Pancreas (tissue), 10 donors: ENCODE results near the gene TMUB1. TPM values are rescaled to one million over a fixed set of nuclear protein-coding genes. Genes with fewer than 3 reads are reported as not detected.
A peak's percentile ranks its signal among the peaks of the same experiment; 100 is the strongest.

Experiments used
- ATAC-seq, 4 donors: fragments of 200-7000 bp; cut with Tn5 transposase; one replicate each; pipeline versions ENCODE4 v1.8.0 to v1.9.1; 2020; ENCODE audit warnings: mild to moderate bottlenecking in 4 of 4, moderate library complexity in 4 of 4
- DNase-seq, 6 donors: peaks; one replicate each; pipeline ENCODE4 v3.0.0-alpha.2; 2020
- FAIRE-seq: peaks from 2 replicates; lab custom pipeline; 2012; peaks lifted over from hg19 to GRCh38; lab: Jason Lieb, UNC
- H3K27ac ChIP-seq, 4 donors: fragments of 200-600 bp; sonication (generic); 1 replicate in 3 of 4; 2 replicates in 1 of 4; pipeline versions ENCODE4 v1.5.0 to v1.8.0; 2020
- H3K27me3 ChIP-seq, 4 donors: fragments of 200-600 bp; one replicate each; pipeline ENCODE4 v1.8.0; 2021
- H3K36me3 ChIP-seq, 3 donors: fragments of 200-600 bp; sonication (generic) in 1 of 3; one replicate each; pipeline versions ENCODE4 v1.5.0 to v1.8.0; 2020 to 2021
- H3K4me1 ChIP-seq, 3 donors: fragments of 200-600 bp; one replicate each; pipeline ENCODE4 v1.8.0; 2021
- H3K4me3 ChIP-seq, 4 donors: fragments of 200-600 bp; sonication (generic) in 2 of 4; one replicate each; pipeline versions ENCODE4 v1.5.0 to v1.8.0; 2020 to 2021
- H3K9me3 ChIP-seq, 4 donors: fragments of 200-600 bp; one replicate each; pipeline ENCODE4 v1.8.0; 2021
- WGBS, 2 donors: extraction: QIAGEN DNeasy Blood & Tissue Kit; methylation state at CpG; one replicate each; pipeline ENCODE4 v1.1.7; 2013; 5-methylcytosine and 5-hydroxymethylcytosine counted together
- intact Hi-C, 3 donors: fragments of 100-400 bp; cut with DNase I; formaldehyde crosslinking; loops; one replicate each; pipeline versions ENCODE4 v1.11.1 to v1.14.2; 2022
- polyA plus RNA-seq, 2 donors: library from polyadenylated mRNA; stranded (reverse); fragments of 200-250 nt; gene quantifications; one replicate each; pipeline ENCODE4 v1.2.3, GENCODE V29; 2013
- total RNA-seq, 6 donors: library from RNA; stranded (reverse); fragmentation: NEBNext Ultra II Directional in 4 of 6; extraction: Animal tissue kit (Norgen Biotek cat#: 25700) in 4 of 6; gene quantifications; one replicate each; pipeline versions ENCODE4 v1.2.1 to v1.2.4, GENCODE V29; 2021 to 2023
- TF ChIP-seq, protein P1 (sequence below), 4 donors: fragments of 200-600 bp; sonication (generic) in 3 of 4; IDR thresholded peaks; one replicate each; pipeline versions ENCODE4 v1.5.0 to v1.8.0; 2021; ENCODE audit warnings: antibody characterized with exemption in 4 of 4
- donor health status: healthy with polysubstance abuse.
- donor health status: DM: no; HTN: no; CAD: no; lungs with moderate emphysema.
- donor health status: DM: no; HTN: no; CAD: no.
- donor health status: control.
- donor health status: control.
- donor health status: Bipolar disorder and iron deficiency.
- donor health status: DM: yes; HTN: yes; CAD: no.
- donor health status: DM: no; HTN: no; CAD: no.
- donor health status: DM: no; HTN: no; CAD: no.
- donor health status: DM: yes; HTN: yes; CAD: no.

The TMUB1 gene
- total and polyA plus RNA-seq, 8 donors, result 34.5 to 103 (median 44.1) TPM

DNA sequence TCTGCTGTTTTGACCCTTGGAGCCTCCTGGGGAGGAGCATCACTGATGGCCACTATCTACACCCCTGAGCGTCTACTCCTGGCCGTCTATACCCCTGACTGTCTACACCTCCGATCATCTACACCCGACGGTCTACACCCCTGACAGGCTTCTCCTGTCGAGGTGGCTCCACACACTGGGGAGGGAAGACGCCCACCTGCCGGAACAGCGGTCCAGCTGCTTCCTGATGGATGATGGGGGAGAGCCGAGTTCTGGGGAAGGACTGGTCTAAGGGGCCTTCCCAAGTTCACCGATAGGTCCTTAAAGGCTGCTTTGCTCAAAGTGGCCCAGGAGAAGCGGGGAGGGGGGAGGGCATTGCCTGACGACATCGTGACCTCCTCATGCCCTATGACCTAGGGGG lies 44.9 kb upstream of the TMUB1 start:
- peak in 2 of 6 donors; percentile 17 to 27 for DNase-seq
- Histone ChIP-seq H3K27me3 (no peaks in the 10 kb centered on the region), H3K4me1 (no peaks in the 10 kb centered on the region), H3K36me3 (peaks cover 0 to 29% (median 0%) of the 10 kb centered on the region in 3 donors), H3K4me3 (no peak overlapping the region), H3K9me3 (no peaks in the 10 kb centered on the region), H3K27ac (no peak overlapping the region)
- 82 to 89% methylated on average over 14 of the region's 14 CpGs for WGBS, 2 donors
- no peak for FAIRE-seq
- no peak for ATAC-seq
- TF ChIP-seq, protein P1, sequence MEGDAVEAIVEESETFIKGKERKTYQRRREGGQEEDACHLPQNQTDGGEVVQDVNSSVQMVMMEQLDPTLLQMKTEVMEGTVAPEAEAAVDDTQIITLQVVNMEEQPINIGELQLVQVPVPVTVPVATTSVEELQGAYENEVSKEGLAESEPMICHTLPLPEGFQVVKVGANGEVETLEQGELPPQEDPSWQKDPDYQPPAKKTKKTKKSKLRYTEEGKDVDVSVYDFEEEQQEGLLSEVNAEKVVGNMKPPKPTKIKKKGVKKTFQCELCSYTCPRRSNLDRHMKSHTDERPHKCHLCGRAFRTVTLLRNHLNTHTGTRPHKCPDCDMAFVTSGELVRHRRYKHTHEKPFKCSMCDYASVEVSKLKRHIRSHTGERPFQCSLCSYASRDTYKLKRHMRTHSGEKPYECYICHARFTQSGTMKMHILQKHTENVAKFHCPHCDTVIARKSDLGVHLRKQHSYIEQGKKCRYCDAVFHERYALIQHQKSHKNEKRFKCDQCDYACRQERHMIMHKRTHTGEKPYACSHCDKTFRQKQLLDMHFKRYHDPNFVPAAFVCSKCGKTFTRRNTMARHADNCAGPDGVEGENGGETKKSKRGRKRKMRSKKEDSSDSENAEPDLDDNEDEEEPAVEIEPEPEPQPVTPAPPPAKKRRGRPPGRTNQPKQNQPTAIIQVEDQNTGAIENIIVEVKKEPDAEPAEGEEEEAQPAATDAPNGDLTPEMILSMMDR (IDR thresholded peaks at IDR 0.05), result no peak
- intact Hi-C loops, result loop anchor here in 1 of 3 donors (5.0 kb wide), 1 partner anchor 39 kb away; the partner anchor contains the start of gene GBX1

DNA sequence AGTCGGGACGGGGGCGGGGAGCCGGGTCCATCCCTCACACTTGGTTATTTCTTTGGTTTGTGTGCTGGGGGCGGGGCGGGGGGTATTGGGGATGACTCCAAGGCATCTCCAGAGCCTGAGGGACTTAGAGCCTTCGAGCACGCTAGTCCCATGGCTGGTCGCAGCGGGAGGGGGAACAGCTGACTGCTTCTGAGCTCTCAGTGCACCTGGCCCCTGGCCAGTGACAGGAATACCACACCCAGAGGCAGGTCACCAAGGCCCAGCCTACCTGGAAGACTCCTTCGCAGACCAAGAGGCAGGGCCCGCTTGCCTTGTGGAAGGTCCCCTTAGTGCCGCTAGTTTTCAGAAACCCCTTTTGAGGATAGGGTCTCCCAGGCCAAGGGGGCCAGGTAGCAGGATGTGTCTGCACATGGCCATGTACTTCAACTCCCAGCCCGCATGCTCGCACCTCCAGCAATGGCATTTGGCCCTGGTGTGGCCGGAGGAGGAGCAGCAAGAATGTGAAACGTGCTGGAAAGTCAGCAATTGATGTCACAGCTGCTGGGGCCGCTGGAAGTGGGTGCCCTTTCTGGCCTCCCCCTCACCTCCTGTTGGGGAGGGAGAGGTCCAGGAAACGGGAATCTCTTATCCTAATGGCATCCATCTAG lies 43.3 kb upstream of the TMUB1 start:
- TF ChIP-seq, protein P1 (IDR thresholded peaks at IDR 0.05), result no peak
- no peak overlapping the region for H3K27ac ChIP-seq
- H3K9me3 ChIP-seq, result no peaks in the 10 kb centered on the region
- H3K4me1 ChIP-seq, result no peaks in the 10 kb centered on the region
- FAIRE-seq (no peak), DNase-seq (peak in 2 of 6 donors; percentile 47 to 79), ATAC-seq (no peak)
- no peak overlapping the region for H3K4me3 ChIP-seq
- 79 to 80% methylated on average over 19 of the region's 19 CpGs for WGBS, 2 donors
- no peaks in the 10 kb centered on the region for H3K27me3 ChIP-seq
- intact Hi-C loops, result loop anchor here in 1 of 3 donors (5.0 kb wide), 1 partner anchor 41 kb away; the partner anchor contains the start of gene GBX1
- peaks cover 0 to 35% (median 0%) of the 10 kb centered on the region in 3 donors for H3K36me3 ChIP-seq

GRCh38 chr7:151125846-151126481 lies 42.7 kb upstream of the TMUB1 start:
- ATAC-seq (peak in 2 of 4 donors; percentile 6 to 9), FAIRE-seq (no peak), DNase-seq (peak in 2 of 6 donors; percentile 31 to 60)
- Histone ChIP-seq H3K27ac (no peak overlapping the region), H3K27me3 (no peaks in the 10 kb centered on the region), H3K9me3 (no peaks in the 10 kb centered on the region), H3K36me3 (peaks cover 0 to 39% (median 0%) of the 10 kb centered on the region in 3 donors), H3K4me3 (peak overlapping the region in 2 of 4 donors; percentile 29 to 31), H3K4me1 (no peaks in the 10 kb centered on the region)
- intact Hi-C loops, result loop anchor here in 1 of 3 donors (5.0 kb wide), 1 partner anchor 41 kb away; the partner anchor contains the start of gene GBX1
- TF ChIP-seq, protein P1 (IDR thresholded peaks at IDR 0.05), result no peak
- 59 to 68% methylated on average over 45 to 58 of the region's 58 CpGs for WGBS, 2 donors

DNA sequence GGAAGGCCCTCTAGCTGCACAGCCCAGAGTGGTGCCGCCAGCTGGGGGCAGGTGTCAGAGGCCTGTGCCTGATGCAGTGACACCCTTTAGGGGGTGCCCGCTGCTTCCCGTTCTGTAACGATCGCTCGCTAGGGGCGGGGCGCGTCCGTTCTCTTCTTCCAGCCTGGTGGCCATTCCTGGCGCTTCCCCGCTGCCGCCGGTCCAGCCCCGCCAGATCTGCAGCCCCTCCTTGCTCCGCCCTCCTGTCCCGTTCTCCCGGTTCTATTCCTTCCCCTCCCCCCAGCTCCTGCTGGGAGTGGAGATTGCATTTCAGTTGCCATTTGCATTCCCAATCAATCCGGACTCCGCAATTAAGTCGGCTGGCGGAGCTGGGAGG lies 42.2 kb upstream of the TMUB1 start:
- ATAC-seq (peak in 2 of 4 donors; percentile 3 to 24), FAIRE-seq (no peak), DNase-seq (peak in 3 of 6 donors; percentile 40 to 67 (median 43))
- peaks cover 0 to 39% (median 5%) of the 10 kb centered on the region in 3 donors for H3K36me3 ChIP-seq
- H3K4me3 ChIP-seq, result peak overlapping the region in 2 of 4 donors; percentile 29 to 31
- no peaks in the 10 kb centered on the region for H3K27me3 ChIP-seq
- no peaks in the 10 kb centered on the region for H3K9me3 ChIP-seq
- intact Hi-C loops, result loop anchor here in 1 of 3 donors (5.0 kb wide), 1 partner anchor 42 kb away; the partner anchor contains the start of gene GBX1
- WGBS, 2 donors, result 57 to 59% methylated on average over 22 of the region's 22 CpGs
- TF ChIP-seq, protein P1 (IDR thresholded peaks at IDR 0.05), result no peak
- no peaks in the 10 kb centered on the region for H3K4me1 ChIP-seq
- no peak overlapping the region for H3K27ac ChIP-seq
